ENCODE results near the gene KIF23.

Gene KIF23

GRCh38 chr15:69468241-69469121 is 54.3 kb downstream of the KIF23 start:
- TF ChIP-seq CTCF (IDR thresholded peaks at IDR 0.05; ENCODE audit: low read depth, low read length), result no peak

GRCh38 chr15:69469467-69470201 is 55.5 kb downstream of the KIF23 start:
- DNase-seq (ENCODE audit: extremely low read depth, low read depth), result no peak
- no peak for TF ChIP-seq CTCF (IDR thresholded peaks at IDR 0.05; ENCODE audit: low read depth, low read length)

More at GRCh38 chr15:69468241-69469121, 54.3 kb downstream of the KIF23 start:
- DNase-seq (ENCODE audit: extremely low read depth, low read depth), result no peak

- TF ChIP-seq CTCF (IDR thresholded peaks at IDR 0.05; ENCODE audit: low read depth, low read length), result no peak
- no peak for DNase-seq (ENCODE audit: extremely low read depth, low read depth)
These were observed 57.9 kb downstream of the KIF23 start for GRCh38 chr15:69472046-69472445.

GRCh38 chr15:69472562-69472961 is 58.4 kb downstream of the KIF23 start:
- TF ChIP-seq CTCF (IDR thresholded peaks at IDR 0.05; ENCODE audit: low read depth, low read length), result no peak
- no peak for DNase-seq (ENCODE audit: extremely low read depth, low read depth)

- no peak for TF ChIP-seq CTCF (IDR thresholded peaks at IDR 0.05; ENCODE audit: low read depth, low read length)
- DNase-seq (ENCODE audit: extremely low read depth, low read depth), result no peak
These were observed 60.1 kb downstream of the KIF23 start for GRCh38 chr15:69474291-69474690.

- DNase-seq (ENCODE audit: extremely low read depth, low read depth), result no peak
- no peak; the same call in 1 of the 2 replicates for TF ChIP-seq CTCF (IDR thresholded peaks at IDR 0.05; ENCODE audit: low read depth, low read length)
These were observed 60.8 kb downstream of the KIF23 start for GRCh38 chr15:69474846-69475455.

All from AG09319 (cell line).